Hepatic stellate cell (primary cell): Measurements from ENCODE around the gene ITGA2.

ENCODE experiments used
- DNase-seq: peaks from one replicate; pipeline ENCODE4 v3.0.0; 2011; ENCODE audit warnings: low spot score

ITGA2 gene

GRCh38 chr5:52988335-52989024 lies 672 bp upstream of the ITGA2 start:
- DNase-seq: no peak

- DNase-seq: peak; percentile 45
These were observed 802 bp downstream of the ITGA2 start for GRCh38 chr5:52989781-52990527.

GRCh38 chr5:52990528-52990925 lies 1.4 kb downstream of the ITGA2 start:
- DNase-seq: no peak

DNA sequence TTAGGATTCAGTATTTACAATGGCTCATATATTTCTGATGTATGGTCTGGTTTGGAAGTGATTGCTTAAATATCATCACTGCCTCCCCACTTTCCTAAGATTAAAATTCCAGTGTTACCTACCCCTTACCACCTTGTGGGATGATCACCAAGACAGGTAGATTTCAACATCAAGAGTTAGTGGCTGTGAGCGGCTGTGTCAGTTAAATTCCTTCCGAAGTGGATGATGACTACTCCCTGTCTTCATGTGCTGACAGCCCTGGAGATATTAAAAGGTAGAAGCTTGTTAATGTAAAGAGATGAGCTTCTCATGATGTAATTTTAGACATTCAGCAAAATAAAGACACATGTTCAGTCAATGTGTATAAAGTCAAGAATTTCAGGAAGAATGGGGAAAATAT lies 4.2 kb downstream of the ITGA2 start:
- DNase-seq: no peak

- DNase-seq: no peak
These were observed 5.1 kb downstream of the ITGA2 start for GRCh38 chr5:52994266-52994665.

GRCh38 chr5:52995095-52995494 lies 5.9 kb downstream of the ITGA2 start:
- no peak for DNase-seq

DNA sequence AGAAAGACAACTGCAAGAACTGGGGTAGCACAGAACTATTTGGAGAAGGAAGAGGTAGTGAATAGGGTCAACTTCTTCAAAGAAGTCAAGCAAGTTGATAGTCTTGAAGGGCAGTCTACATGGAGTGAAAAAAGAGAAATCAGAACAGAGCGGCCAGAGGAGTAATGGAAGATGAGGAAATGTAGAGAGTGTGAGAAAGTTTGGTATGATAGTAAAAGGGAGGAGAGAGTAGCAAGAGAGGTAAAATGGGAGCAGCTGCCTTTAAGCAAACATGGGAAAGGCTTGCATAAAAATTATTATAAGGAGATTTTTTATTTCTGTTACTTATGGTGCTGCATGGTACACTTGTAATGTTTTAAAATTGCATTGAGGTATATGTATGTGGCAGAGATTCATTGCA lies 6.8 kb downstream of the ITGA2 start:
- DNase-seq: no peak

GRCh38 chr5:52996979-52997378 lies 7.8 kb downstream of the ITGA2 start:
- no peak for DNase-seq

GRCh38 chr5:52997424-52997823 lies 8.3 kb downstream of the ITGA2 start:
- DNase-seq: no peak

- DNase-seq: no peak
These were observed 9.6 kb downstream of the ITGA2 start for GRCh38 chr5:52998552-52999313.

GRCh38 chr5:52999344-52999949 lies 10.3 kb downstream of the ITGA2 start:
- no peak for DNase-seq

DNA sequence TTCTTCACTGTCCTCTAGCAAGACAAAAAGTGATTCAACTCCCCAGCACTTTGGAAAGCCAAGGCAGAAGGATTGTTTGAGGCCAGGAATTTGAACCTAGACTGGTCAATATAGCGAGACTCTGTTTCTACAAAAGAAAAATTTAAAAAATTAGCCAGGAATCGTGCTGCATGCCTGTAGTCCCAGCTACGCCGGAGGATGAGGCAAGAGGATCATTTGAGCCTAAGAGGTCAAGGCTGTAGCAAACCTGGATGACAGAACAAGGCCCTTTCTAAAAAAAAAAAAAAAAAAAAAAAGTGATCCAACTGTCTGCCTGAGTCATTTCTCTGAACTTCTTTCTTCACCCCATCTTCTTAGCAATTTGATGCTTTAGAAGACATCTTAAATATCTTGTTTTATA lies 12.4 kb downstream of the ITGA2 start:
- no peak for DNase-seq

DNA sequence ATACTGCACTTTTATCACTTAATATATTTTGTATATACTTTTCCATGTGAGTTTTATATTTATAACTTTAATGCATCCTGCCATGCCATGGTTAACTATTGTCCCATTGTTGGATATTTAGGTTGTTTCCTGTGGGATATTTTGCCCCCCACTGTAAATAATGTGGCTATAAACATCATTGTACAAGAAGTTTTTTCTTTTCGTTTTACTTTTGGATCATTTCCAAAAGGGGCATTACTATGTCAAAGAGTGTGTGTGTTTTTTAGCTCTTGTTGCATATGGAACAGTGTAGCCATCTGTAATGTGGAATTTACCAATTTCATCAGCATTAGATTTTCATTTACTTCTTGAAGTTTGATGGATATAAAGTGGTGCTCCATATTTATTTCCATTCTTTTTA lies 13.3 kb downstream of the ITGA2 start:
- DNase-seq: no peak

DNA sequence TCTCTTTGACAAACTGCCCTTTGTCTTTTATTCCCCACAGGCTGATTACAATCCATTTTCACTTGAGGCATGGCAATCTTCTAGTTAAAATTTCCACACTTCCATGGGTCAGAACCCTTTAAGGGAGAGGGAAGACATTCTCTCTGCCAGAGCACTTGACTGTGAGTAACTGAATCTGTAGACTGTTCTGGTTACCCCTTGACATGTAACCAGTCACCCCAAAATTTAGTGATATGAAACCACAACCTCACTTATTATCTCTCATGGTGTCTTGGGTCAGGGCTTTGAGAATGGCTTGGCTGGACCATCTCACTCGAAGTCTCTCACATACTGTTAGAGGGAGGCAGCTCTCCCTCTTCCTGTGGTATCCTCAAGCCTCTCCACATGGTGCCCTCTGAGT lies 14.0 kb downstream of the ITGA2 start:
- DNase-seq: no peak

DNA sequence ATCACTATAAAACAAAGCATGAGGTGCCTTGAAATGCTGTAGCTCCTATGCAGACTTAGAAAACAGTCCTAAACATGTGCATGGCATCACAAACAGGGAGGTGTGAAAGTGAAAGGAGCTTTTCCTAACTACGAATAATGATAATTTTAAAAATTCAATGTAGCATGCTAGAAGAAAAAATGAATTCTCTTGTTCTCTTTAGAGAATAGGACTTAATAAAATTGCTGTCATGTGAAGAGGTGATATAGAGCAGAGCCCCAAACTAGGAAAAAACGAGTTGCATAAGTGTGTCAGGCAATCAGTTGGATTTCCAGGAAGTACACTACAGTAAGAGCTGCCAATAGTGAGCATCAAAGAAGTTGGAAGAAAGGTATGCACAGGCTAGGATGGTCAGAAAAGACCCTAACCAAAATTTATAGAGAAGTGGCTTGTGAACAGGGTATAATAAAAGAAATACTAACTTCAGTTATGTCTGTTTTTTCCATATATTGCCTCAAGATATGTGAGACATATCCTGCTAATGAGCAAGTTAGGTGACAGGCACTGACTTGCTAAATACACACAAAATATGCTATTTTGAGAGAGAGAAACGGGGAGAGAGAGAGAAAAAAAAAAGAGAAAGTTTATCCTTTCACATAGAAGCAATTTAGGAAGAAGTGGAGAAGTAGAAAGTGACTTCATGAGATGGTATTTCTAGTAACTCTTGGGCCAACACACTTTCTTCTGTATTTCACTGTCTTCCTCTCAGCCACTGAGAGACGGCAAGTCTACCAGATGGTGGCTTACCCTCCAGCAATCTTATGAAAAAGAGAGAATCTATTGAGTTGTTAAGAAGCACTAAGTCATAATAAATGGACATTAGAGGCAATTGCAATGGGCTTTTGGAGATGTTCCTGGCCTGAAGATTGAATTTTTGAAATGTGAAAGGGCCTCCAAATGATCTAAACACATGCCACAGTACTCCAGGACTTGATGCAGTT lies 18.0 kb downstream of the ITGA2 start:
- no peak for DNase-seq

- no peak for DNase-seq
These were observed 19.6 kb downstream of the ITGA2 start for GRCh38 chr5:53008751-53009150.

DNA sequence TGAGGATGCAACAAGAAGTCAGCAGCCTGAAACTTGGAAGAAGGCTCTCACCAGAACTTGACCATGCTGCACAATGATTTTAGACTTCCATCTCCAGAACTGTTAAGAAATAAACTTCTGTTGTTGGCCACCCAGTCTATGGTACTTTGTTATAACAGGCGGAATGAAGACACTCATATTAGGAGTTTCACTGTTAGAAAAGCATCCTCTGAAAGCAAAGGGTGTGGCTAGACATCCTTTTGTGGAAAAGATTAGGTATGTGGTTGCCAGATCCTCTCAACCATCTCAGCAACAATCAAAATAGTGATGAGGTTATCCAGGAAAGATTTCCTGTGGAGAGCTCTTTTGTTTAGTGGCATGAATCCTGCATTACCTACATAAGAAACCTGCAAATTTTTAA lies 20.7 kb downstream of the ITGA2 start:
- DNase-seq: no peak

- no peak for DNase-seq
These were observed 21.7 kb downstream of the ITGA2 start for GRCh38 chr5:53010814-53011213.

DNA sequence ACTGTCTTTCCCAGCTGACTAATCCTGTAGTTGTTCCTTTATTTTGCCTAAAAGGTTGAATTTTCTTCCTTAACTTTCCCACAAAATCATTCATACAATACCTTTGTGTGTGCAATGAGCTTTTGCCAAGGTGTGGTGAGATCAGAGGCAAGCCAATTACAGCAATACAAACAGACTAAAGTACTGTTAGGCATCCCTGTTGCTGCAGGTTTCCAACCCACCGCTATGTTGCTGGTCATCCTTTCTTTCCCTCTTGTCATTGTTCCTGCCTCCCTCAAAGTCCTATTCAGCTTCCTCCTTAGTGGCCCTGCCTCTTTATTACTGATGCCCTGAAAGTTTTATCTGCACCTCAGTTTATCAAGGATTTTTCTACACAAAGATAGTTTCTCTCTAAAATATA lies 22.1 kb downstream of the ITGA2 start:
- no peak for DNase-seq

DNA sequence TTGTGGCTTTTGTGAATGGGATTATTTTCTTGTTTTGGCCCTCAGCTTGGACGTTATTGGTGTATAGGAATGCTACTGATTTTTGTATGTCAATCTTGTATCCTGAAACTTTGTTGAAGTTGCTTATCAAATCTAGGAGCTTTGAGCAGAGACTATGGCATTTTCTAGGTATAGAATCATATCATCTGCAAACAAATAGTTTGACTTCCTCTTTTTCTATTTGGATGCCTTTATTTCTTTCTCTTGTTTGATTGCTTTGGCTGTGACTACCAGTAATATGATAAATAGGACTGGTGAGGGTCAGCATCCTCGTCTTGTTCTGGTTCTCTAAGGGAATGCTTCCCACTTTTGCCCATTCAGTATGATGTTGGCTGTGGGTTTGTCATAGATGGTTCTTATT lies 24.7 kb downstream of the ITGA2 start:
- no peak for DNase-seq

- DNase-seq: no peak
These were observed 28.2 kb downstream of the ITGA2 start for GRCh38 chr5:53017383-53017782.
